Thoracic aorta (tissue), 2 donors: Measurements from ENCODE around the gene LLCFC1. TPM values are rescaled to one million over a fixed set of nuclear protein-coding genes. Genes with fewer than 3 reads are reported as not detected.
"Not testable (repeated sequence)": the region's sequence is repeated elsewhere in the genome, so short reads cannot be mapped to it uniquely, and the experiment has no call there.

Source experiments
- ATAC-seq: fragments of 150-250 bp; one replicate; pipeline ENCODE4 v1.8.0; 2017; ENCODE audit warnings: low read depth; ENCODE audit not compliant: insufficient number of reproducible peaks, low FRiP score
- DNase-seq: peaks from one replicate; pipeline ENCODE4 v3.0.0-alpha.2; 2020; ENCODE audit warnings: low spot score
- H3K27ac ChIP-seq, 2 donors: fragments of 200-600 bp; sonication (generic); 1 replicate in 1 of 2; 2 replicates in 1 of 2; pipeline ENCODE4 v1.5.1; 2016; ENCODE audit warnings: mild to moderate bottlenecking in 2 of 2, moderate library complexity in 2 of 2
- H3K27me3 ChIP-seq: fragments of 200-600 bp; sonication (generic); replicated peaks from 2 replicates; pipeline ENCODE4 v1.6.0; 2016; ENCODE audit warnings: mild to moderate bottlenecking; ENCODE audit not compliant: insufficient read depth
- H3K36me3 ChIP-seq: fragments of 200-600 bp; sonication (generic); one replicate; pipeline ENCODE4 v1.5.1; 2016
- H3K4me1 ChIP-seq, 2 donors: fragments of 200-600 bp; sonication (generic); 1 replicate in 1 of 2; 2 replicates in 1 of 2; pipeline versions ENCODE4 v1.5.1 to v1.6.0; 2016; ENCODE audit warnings: low read depth in 2 of 2, mild to moderate bottlenecking in 1 of 2; ENCODE audit not compliant: control insufficient read depth in 1 of 2
- H3K4me3 ChIP-seq: fragments of 200-600 bp; sonication (generic); 2 replicates; pipeline ENCODE4 v1.5.1; 2016; ENCODE audit warnings: mild to moderate bottlenecking
- H3K9me3 ChIP-seq: fragments of 200-600 bp; sonication (generic); 2 replicates; pipeline ENCODE4 v1.5.1; 2016
- total RNA-seq, 2 donors: library from RNA; depleted of rRNA; stranded (reverse); fragments of >200 nt; gene quantifications; one replicate each; pipeline versions ENCODE4 v1.1.0 to v1.2.3, GENCODE V29; 2016
- TF ChIP-seq, protein P1 (sequence below): fragments of 200-600 bp; sonication (generic); IDR thresholded peaks from one replicate; pipeline ENCODE4 v1.5.1; 2019; ENCODE audit warnings: antibody characterized with exemption

LLCFC1 gene
- total RNA-seq, 2 donors from 2014 or later, result not detected

DNA sequence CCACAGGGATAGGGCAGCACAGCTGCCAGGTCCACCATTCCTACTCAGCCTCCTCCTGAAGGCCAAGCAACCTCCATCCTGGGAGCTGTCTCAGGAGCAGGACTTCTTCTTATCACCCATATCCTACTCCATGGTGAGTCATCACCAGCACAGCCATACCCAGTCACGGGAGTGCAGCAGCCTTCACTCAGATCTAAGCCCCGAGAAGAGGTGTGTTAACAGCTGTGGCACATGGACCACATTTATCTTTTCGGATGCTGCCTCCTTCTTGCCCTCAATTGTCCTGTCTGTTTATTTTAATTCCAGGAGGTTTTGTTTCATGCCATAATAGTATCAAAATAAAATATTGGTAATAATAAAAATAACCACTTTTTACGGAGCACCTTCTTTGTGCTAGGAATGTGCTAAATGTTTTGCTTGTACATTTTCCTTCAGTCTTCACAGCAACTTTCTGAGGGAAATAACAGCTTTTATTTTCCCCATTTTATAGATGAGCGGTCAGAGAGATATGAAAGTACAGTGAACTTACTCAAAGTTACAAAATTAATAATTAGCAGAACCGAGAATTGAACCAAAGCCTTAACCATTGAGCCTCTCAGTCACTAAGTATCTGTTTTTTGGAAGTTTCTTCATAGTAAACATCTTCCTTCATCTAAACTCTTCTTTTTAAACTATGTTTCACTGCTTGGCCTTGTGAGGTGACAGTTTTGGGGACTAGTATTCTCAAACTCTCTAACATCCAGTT is 25.4 kb downstream of the LLCFC1 start:
- Histone ChIP-seq H3K27me3 (no peaks in the 10 kb centered on the region), H3K9me3 (no peaks in the 10 kb centered on the region), H3K4me1 (no peaks in the 10 kb centered on the region), H3K4me3 (no peak overlapping the region), H3K27ac (no peak overlapping the region), H3K36me3 (no peaks in the 10 kb centered on the region)
- no peak for ATAC-seq
- TF ChIP-seq, protein P1, sequence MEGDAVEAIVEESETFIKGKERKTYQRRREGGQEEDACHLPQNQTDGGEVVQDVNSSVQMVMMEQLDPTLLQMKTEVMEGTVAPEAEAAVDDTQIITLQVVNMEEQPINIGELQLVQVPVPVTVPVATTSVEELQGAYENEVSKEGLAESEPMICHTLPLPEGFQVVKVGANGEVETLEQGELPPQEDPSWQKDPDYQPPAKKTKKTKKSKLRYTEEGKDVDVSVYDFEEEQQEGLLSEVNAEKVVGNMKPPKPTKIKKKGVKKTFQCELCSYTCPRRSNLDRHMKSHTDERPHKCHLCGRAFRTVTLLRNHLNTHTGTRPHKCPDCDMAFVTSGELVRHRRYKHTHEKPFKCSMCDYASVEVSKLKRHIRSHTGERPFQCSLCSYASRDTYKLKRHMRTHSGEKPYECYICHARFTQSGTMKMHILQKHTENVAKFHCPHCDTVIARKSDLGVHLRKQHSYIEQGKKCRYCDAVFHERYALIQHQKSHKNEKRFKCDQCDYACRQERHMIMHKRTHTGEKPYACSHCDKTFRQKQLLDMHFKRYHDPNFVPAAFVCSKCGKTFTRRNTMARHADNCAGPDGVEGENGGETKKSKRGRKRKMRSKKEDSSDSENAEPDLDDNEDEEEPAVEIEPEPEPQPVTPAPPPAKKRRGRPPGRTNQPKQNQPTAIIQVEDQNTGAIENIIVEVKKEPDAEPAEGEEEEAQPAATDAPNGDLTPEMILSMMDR, result no peak
- no peak for DNase-seq

DNA sequence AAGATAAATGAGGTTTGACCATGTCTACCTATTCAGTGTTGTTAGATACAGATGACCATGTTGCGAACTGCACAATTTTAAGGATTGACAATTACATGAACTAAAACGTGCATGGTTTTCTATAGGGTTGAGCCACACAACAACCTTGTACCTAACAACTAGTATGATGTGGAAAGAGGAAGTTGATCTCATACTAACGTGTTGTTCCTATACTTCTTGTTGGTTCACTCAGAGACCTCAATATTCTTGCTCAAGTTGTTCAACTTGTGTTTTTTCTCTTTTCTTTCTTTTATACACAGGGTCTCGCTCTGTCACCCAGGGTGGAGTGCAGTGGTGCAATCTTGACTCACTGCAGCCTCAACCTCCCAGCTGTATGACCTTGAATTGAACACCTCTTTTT is 28.9 kb downstream of the LLCFC1 start:
- Histone ChIP-seq H3K4me3 (no peak overlapping the region), H3K4me1 (no peaks in the 10 kb centered on the region), H3K36me3 (no peaks in the 10 kb centered on the region), H3K27ac (no peak overlapping the region), H3K27me3 (no peaks in the 10 kb centered on the region), H3K9me3 (no peaks in the 10 kb centered on the region)
- ATAC-seq (no peak), DNase-seq (no peak)
- TF ChIP-seq, protein P1, result no peak

DNA sequence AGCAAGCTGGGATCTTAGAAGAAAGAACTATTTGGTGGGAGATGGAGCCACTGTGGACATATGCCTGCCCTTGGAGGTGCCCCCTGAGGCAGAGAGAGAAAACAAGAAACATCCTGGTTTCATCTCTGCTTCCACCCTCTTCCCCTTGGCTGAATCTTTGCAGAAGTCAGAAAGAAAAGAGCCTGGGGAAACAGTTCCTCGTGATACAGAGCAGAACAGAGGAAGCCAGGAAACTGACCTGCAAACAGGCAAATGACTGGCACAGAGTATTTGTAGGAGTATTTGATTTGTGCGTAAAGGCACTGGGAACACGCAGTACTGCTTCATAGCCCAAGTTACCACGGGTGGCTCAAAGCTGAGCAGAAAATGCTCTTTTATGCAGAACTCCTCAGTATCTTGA is 29.9 kb downstream of the LLCFC1 start:
- Histone ChIP-seq H3K4me1 (no peaks in the 10 kb centered on the region), H3K36me3 (no peaks in the 10 kb centered on the region), H3K9me3 (no peaks in the 10 kb centered on the region), H3K27me3 (no peaks in the 10 kb centered on the region), H3K4me3 (no peak overlapping the region), H3K27ac (no peak overlapping the region)
- TF ChIP-seq, protein P1, result no peak
- DNase-seq, result no peak
- ATAC-seq, result no peak

DNA sequence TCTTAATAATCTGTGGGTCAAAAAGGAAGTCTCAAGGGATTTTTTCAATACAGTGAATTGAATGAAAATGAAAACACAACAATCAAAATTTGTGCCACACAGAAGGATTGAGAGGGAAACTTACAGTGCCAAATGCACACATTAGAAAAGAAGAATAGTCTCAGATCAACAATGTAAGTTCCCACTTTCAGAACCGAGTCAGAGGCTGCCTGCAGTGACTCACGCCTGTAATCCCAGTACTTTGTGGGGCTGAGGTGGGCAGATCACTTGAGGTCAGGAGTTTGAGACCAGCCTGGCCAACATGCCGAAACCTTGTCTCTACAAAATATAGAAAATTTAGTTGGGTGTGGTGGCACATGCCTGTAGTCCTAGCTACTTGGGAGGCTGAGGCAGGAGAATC is 35.3 kb downstream of the LLCFC1 start:
- ATAC-seq, result no peak
- H3K27me3 ChIP-seq, result no peaks in the 10 kb centered on the region
- no peak overlapping the region for H3K4me3 ChIP-seq

DNA sequence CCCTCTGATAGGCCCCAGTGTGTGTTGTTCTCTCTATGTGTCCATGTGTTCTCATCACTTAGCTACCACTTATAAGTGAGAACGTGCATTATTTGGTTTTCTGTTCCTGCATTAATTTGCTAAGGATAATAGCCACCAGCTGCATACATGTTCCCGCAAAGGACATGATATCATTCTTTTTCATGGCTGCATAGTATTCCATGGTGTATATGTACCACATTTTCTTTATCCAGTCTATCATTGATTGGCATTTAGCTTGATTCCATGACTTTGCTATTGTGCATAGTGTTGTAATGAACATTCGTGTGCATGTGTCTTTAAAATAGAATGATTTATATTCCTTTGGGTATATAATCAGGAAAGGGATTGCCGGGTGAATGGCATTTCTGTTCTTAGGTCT is 39.1 kb downstream of the LLCFC1 start:
- not testable (repeated sequence) for ATAC-seq

More for the DNA sequence above, 35.3 kb downstream of the LLCFC1 start:
- Histone ChIP-seq H3K27ac (no peak overlapping the region), H3K36me3 (no peaks in the 10 kb centered on the region), H3K4me1 (no peaks in the 10 kb centered on the region), H3K9me3 (peaks cover 3% of the 10 kb centered on the region)
- DNase-seq, result no peak
- TF ChIP-seq, protein P1, result no peak

GRCh38 chr7:142983825-142984224 is 44.5 kb downstream of the LLCFC1 start:
- Histone ChIP-seq H3K27me3 (no peaks in the 10 kb centered on the region), H3K36me3 (no peaks in the 10 kb centered on the region), H3K9me3 (no peaks in the 10 kb centered on the region), H3K4me1 (no peaks in the 10 kb centered on the region), H3K4me3 (no peak overlapping the region), H3K27ac (no peak overlapping the region)
- TF ChIP-seq, protein P1, result no peak
- ATAC-seq (no peak), DNase-seq (no peak)

More for the DNA sequence above, 39.1 kb downstream of the LLCFC1 start:
- H3K9me3 ChIP-seq, H3K27me3 ChIP-seq, H3K4me1 ChIP-seq, H3K4me3 ChIP-seq, H3K27ac ChIP-seq, DNase-seq, H3K36me3 ChIP-seq: not testable (repeated sequence)
